Prostate gland (tissue), 2 donors: ENCODE results near the gene ADGRL2.

Experiments
- POLR2A ChIP-seq: fragments of 450-650 bp; IDR thresholded peaks from one replicate; pipeline ENCODE4 v1.6.1; 2016; ENCODE audit warnings: antibody characterized with exemption, mild to moderate bottlenecking
- TF ChIP-seq, protein P1 (sequence below), 4 experiments: fragments of 200-600 bp in 2 of 4; fragments of 450-650 bp in 2 of 4; sonication (generic) in 2 of 4; IDR thresholded peaks; 1 replicate in 3 of 4; 2 replicates in 1 of 4; pipeline ENCODE4 v1.5.1; 2016 to 2019; ENCODE audit warnings: antibody characterized with exemption in 4 of 4, mild to moderate bottlenecking in 2 of 4, moderate library complexity in 2 of 4

DNA sequence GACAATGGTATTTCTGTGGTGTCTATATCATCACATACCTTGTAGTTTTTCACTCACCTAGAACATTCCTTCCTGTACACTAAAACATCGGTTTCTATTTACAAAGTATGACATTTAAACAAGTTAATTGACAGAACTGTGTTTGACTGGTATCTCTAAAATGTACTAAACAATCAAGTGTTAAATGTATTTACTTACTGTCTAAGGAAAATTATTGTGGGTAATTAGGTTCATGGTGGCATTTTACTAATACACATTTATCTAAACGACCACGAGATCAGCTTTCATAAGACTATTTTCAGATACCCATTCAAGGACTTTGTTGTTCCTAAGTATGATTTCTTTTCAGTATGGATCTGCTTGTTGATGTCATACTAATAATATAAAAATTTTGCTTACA lies 115.2 kb downstream of the ADGRL2 start:
- TF ChIP-seq POLR2A = no peak
- TF ChIP-seq, protein P1, sequence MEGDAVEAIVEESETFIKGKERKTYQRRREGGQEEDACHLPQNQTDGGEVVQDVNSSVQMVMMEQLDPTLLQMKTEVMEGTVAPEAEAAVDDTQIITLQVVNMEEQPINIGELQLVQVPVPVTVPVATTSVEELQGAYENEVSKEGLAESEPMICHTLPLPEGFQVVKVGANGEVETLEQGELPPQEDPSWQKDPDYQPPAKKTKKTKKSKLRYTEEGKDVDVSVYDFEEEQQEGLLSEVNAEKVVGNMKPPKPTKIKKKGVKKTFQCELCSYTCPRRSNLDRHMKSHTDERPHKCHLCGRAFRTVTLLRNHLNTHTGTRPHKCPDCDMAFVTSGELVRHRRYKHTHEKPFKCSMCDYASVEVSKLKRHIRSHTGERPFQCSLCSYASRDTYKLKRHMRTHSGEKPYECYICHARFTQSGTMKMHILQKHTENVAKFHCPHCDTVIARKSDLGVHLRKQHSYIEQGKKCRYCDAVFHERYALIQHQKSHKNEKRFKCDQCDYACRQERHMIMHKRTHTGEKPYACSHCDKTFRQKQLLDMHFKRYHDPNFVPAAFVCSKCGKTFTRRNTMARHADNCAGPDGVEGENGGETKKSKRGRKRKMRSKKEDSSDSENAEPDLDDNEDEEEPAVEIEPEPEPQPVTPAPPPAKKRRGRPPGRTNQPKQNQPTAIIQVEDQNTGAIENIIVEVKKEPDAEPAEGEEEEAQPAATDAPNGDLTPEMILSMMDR (IDR thresholded peaks at IDR 0.05) = no peak
